ENCODE data around the gene TSPAN17. TPM values are rescaled to one million over a fixed set of nuclear protein-coding genes. Genes with fewer than 3 reads are reported as not detected.

TSPAN17 gene
- total RNA-seq, 1 donor from 2014 or later: 27.7 TPM

GRCh38 chr5:176633598-176633997 lies 13.7 kb upstream of the TSPAN17 start:
- Mint-ChIP-seq H3K4me1 (peaks cover 43% of the 10 kb centered on the region), H3K36me3 (ENCODE audit: low read depth) (no peaks in the 10 kb centered on the region), H3K27ac (peak overlapping the region; percentile 64), H3K4me3 (peak overlapping the region; percentile 75), H3K9me3 (peaks cover 5% of the 10 kb centered on the region), H3K27me3 (peaks cover 26% of the 10 kb centered on the region)
- intact Hi-C loops (cut with micrococcal nuclease): loop anchor here (5.0 kb wide), 1 partner anchor 96 kb away; the partner anchor contains the start of gene RNF44
- POLR2A ChIA-PET: interaction anchor here (2.5 kb wide), 1 partner anchor 13 kb away, joined by 13 read pairs; the partner anchor contains the start of gene TSPAN17
- no peak for TF ChIP-seq CTCF (IDR thresholded peaks at IDR 0.05)
- CTCF ChIA-PET: interaction anchor here (1.2 kb wide), 2 partner anchors 9 to 27 kb away, joined by 3 to 8 read pairs; no protein-coding TSS in a partner anchor
- DNase-seq (no peak), ATAC-seq (ENCODE audit: low read depth) (peak; percentile 41)

GRCh38 chr5:176636426-176636825 lies 10.9 kb upstream of the TSPAN17 start:
- Mint-ChIP-seq H3K4me1 (peaks cover 23% of the 10 kb centered on the region), H3K27ac (no peak overlapping the region), H3K4me3 (no peak overlapping the region), H3K27me3 (peaks cover 16% of the 10 kb centered on the region), H3K9me3 (peaks cover 5% of the 10 kb centered on the region), H3K36me3 (ENCODE audit: low read depth) (no peaks in the 10 kb centered on the region)
- ChIA-PET CTCF (no interaction called here), POLR2A (no interaction called here)
- no peak for DNase-seq
- ATAC-seq (ENCODE audit: low read depth): no peak
- TF ChIP-seq CTCF (IDR thresholded peaks at IDR 0.05): no peak
- intact Hi-C loops (cut with micrococcal nuclease): no loop called here

GRCh38 chr5:176637556-176637955 lies 9.7 kb upstream of the TSPAN17 start:
- ChIA-PET POLR2A (no interaction called here), CTCF (no interaction called here)
- ATAC-seq (ENCODE audit: low read depth) (no peak), DNase-seq (no peak)
- peaks cover 5% of the 10 kb centered on the region for H3K9me3 Mint-ChIP-seq
- H3K4me1 Mint-ChIP-seq: peaks cover 22% of the 10 kb centered on the region
- peaks cover 16% of the 10 kb centered on the region for H3K27me3 Mint-ChIP-seq
- no peak for TF ChIP-seq CTCF (IDR thresholded peaks at IDR 0.05)
- H3K36me3 Mint-ChIP-seq (ENCODE audit: low read depth): no peaks in the 10 kb centered on the region
- H3K27ac Mint-ChIP-seq: no peak overlapping the region
- intact Hi-C loops (cut with micrococcal nuclease): no loop called here
- no peak overlapping the region for H3K4me3 Mint-ChIP-seq

GRCh38 chr5:176638437-176638836 lies 8.8 kb upstream of the TSPAN17 start:
- Mint-ChIP-seq H3K4me3 (no peak overlapping the region), H3K9me3 (peaks cover 5% of the 10 kb centered on the region), H3K27ac (no peak overlapping the region), H3K4me1 (peaks cover 17% of the 10 kb centered on the region), H3K27me3 (peaks cover 16% of the 10 kb centered on the region), H3K36me3 (ENCODE audit: low read depth) (no peaks in the 10 kb centered on the region)
- CTCF ChIA-PET: no interaction called here
- no peak for TF ChIP-seq CTCF (IDR thresholded peaks at IDR 0.05)
- POLR2A ChIA-PET: no interaction called here
- DNase-seq: no peak
- intact Hi-C loops (cut with micrococcal nuclease): no loop called here
- no peak for ATAC-seq (ENCODE audit: low read depth)

GRCh38 chr5:176639208-176639607 lies 8.1 kb upstream of the TSPAN17 start:
- ChIA-PET CTCF (interaction anchor here (0.9 kb wide), 1 partner anchor 21 kb away, joined by 3 read pairs; no protein-coding TSS in a partner anchor), POLR2A (interaction anchor here (1.3 kb wide), 1 partner anchor 8 kb away, joined by 4 read pairs; the partner anchor contains the start of genes EIF4E1B and SNCB)
- ATAC-seq (ENCODE audit: low read depth): no peak
- no peak for TF ChIP-seq CTCF (IDR thresholded peaks at IDR 0.05)
- Mint-ChIP-seq H3K4me1 (peaks cover 9% of the 10 kb centered on the region), H3K27me3 (peaks cover 16% of the 10 kb centered on the region), H3K27ac (no peak overlapping the region), H3K4me3 (no peak overlapping the region), H3K9me3 (peaks cover 5% of the 10 kb centered on the region), H3K36me3 (ENCODE audit: low read depth) (no peaks in the 10 kb centered on the region)
- intact Hi-C loops (cut with micrococcal nuclease): no loop called here
- DNase-seq: no peak

Data from activated B cell treated with CpG ODN at 0.5 μM for 24 hours (primary cell).